ENCODE measurements around the gene FAT3. TPM values are rescaled to one million over a fixed set of nuclear protein-coding genes. Genes with fewer than 3 reads are reported as not detected.

The FAT3 gene
- polyA plus RNA-seq, 1 donor from 2014 or later: 54.0 TPM

- TF ChIP-seq, protein P1, sequence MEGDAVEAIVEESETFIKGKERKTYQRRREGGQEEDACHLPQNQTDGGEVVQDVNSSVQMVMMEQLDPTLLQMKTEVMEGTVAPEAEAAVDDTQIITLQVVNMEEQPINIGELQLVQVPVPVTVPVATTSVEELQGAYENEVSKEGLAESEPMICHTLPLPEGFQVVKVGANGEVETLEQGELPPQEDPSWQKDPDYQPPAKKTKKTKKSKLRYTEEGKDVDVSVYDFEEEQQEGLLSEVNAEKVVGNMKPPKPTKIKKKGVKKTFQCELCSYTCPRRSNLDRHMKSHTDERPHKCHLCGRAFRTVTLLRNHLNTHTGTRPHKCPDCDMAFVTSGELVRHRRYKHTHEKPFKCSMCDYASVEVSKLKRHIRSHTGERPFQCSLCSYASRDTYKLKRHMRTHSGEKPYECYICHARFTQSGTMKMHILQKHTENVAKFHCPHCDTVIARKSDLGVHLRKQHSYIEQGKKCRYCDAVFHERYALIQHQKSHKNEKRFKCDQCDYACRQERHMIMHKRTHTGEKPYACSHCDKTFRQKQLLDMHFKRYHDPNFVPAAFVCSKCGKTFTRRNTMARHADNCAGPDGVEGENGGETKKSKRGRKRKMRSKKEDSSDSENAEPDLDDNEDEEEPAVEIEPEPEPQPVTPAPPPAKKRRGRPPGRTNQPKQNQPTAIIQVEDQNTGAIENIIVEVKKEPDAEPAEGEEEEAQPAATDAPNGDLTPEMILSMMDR (IDR thresholded peaks at IDR 0.05; ENCODE audit: poor library complexity, severe bottlenecking): no peak
Observed at GRCh38 chr11:92269841-92270240, 45.2 kb downstream of the FAT3 start (continued).

GRCh38 chr11:92272651-92273050 lies 48.0 kb downstream of the FAT3 start:
- H3K79me2 ChIP-seq (replicated peaks; ENCODE audit: insufficient read depth, low read length): peaks cover 7% of the 10 kb centered on the region
- no peak overlapping the region for H3K9ac ChIP-seq (ENCODE audit: low read length)
- H2AFZ ChIP-seq (ENCODE audit: low read depth, low read length): no peak overlapping the region
- H3K4me2 ChIP-seq (ENCODE audit: low read length): no peak overlapping the region
- no peak for TF ChIP-seq SMC3 (conservative IDR thresholded peaks at IDR 0.05; ENCODE audit: poor library complexity)
- TF ChIP-seq EP300 (conservative IDR thresholded peaks at IDR 0.05; ENCODE audit: poor library complexity, severe bottlenecking): no peak
- TF ChIP-seq TAF1 (IDR thresholded peaks at IDR 0.05; ENCODE audit: low read depth): no peak
- no peak for TF ChIP-seq REST (IDR thresholded peaks at IDR 0.05; ENCODE audit: borderline replicate concordance)
- TF ChIP-seq MXI1 (conservative IDR thresholded peaks at IDR 0.05; ENCODE audit: poor library complexity, severe bottlenecking): no peak
- TF ChIP-seq, protein P1 (IDR thresholded peaks at IDR 0.05; ENCODE audit: poor library complexity, severe bottlenecking): no peak
- TF ChIP-seq EZH2 (IDR thresholded peaks at IDR 0.05; ENCODE audit: borderline replicate concordance, insufficient read depth, low read length, poor library complexity, severe bottlenecking): no peak
- no peak for TF ChIP-seq RAD21 (conservative IDR thresholded peaks at IDR 0.05)
- TF ChIP-seq POLR2AphosphoS5 (IDR thresholded peaks at IDR 0.05): no peak
- no peak overlapping the region for H3K4me3 ChIP-seq (ENCODE audit: low read length)
- H3K9me2 ChIP-seq (ENCODE audit: insufficient read depth, low read length): no peaks in the 10 kb centered on the region
- no peaks in the 10 kb centered on the region for H3K27me3 ChIP-seq (ENCODE audit: insufficient read depth, low read depth, low read length)
- H3K9me3 ChIP-seq (ENCODE audit: low read length): no peaks in the 10 kb centered on the region
- no peak overlapping the region for H3K27ac ChIP-seq (ENCODE audit: low read length)
- no peaks in the 10 kb centered on the region for H4K20me1 ChIP-seq (ENCODE audit: insufficient read depth)
- H3F3A ChIP-seq (ENCODE audit: insufficient read depth, low read length, poor library complexity, severe bottlenecking): no peaks in the 10 kb centered on the region
- no peaks in the 10 kb centered on the region for H3K36me3 ChIP-seq (ENCODE audit: insufficient read depth, low read length)

Data from neural cell (in vitro differentiated cells).